ENCODE results near the gene CIAO2B. TPM values are rescaled to one million over a fixed set of nuclear protein-coding genes. Genes with fewer than 3 reads are reported as not detected.

Gene CIAO2B
- total RNA-seq, 1 experiment from 2014 or later, result 59.7 TPM

- no peak for TF ChIP-seq ZNF232 (CRISPR knock-in tag; IDR thresholded peaks at IDR 0.05)
These were observed 36.8 kb upstream of the CIAO2B start (continued) for GRCh38 chr16:66970775-66971720.

- DNase-seq (ENCODE audit: low spot score), result no peak
- POLR2A ChIA-PET, result no interaction called here
- no peaks in the 10 kb centered on the region for H3K9me3 Mint-ChIP-seq
- TF ChIP-seq SP1 (CRISPR knock-in tag; conservative IDR thresholded peaks at IDR 0.05) (no peak), RELA (CRISPR knock-in tag; IDR thresholded peaks at IDR 0.05; ENCODE audit: borderline replicate concordance) (no peak), STAT6 (CRISPR knock-in tag; conservative IDR thresholded peaks at IDR 0.05; ENCODE audit: low read depth) (no peak), ATF3 (CRISPR knock-in tag; conservative IDR thresholded peaks at IDR 0.05) (no peak), MYBL2 (CRISPR knock-in tag; IDR thresholded peaks at IDR 0.05) (no peak), MAX (CRISPR knock-in tag; IDR thresholded peaks at IDR 0.05) (no peak), ZBTB43 (CRISPR knock-in tag; IDR thresholded peaks at IDR 0.05) (no peak), TP53 (CRISPR knock-in tag; IDR thresholded peaks at IDR 0.05) (no peak), EMX1 (CRISPR knock-in tag; IDR thresholded peaks at IDR 0.05) (no peak), CDX4 (CRISPR knock-in tag; IDR thresholded peaks at IDR 0.05; ENCODE audit: borderline replicate concordance) (no peak), ATF1 (CRISPR knock-in tag; IDR thresholded peaks at IDR 0.05) (no peak), IRF2 (CRISPR knock-in tag; IDR thresholded peaks at IDR 0.05; ENCODE audit: borderline replicate concordance, low read depth) (no peak)
- no peak for ATAC-seq
- CTCF ChIA-PET, result interaction anchor here (0.8 to 6.8 kb wide), 2 partner anchors 8 to 186 kb away, joined by 3 to 39 read pairs; partner anchors contain the start of gene CES3
- H3K4me3 Mint-ChIP-seq, result no peak overlapping the region
- H3K36me3 Mint-ChIP-seq, result no peaks in the 10 kb centered on the region
- no peaks in the 10 kb centered on the region; the same call in 1 of the 2 replicates for H3K27me3 Mint-ChIP-seq (ENCODE audit: low read depth)
- no peak overlapping the region for H3K27ac Mint-ChIP-seq
- no peaks in the 10 kb centered on the region for H3K4me1 Mint-ChIP-seq
These were observed 34.6 kb upstream of the CIAO2B start for GRCh38 chr16:66968847-66969246.

GRCh38 chr16:66964049-66964448 is 29.8 kb upstream of the CIAO2B start:
- Mint-ChIP-seq H3K4me3 (no peak overlapping the region), H3K36me3 (no peaks in the 10 kb centered on the region), H3K27ac (no peak overlapping the region), H3K4me1 (peaks cover 9% of the 10 kb centered on the region), H3K27me3 (ENCODE audit: low read depth) (no peaks in the 10 kb centered on the region; the same call in 1 of the 2 replicates), H3K9me3 (no peaks in the 10 kb centered on the region)
- no peak for DNase-seq (ENCODE audit: low spot score)
- CTCF ChIA-PET, result interaction anchor here (0.8 to 4.3 kb wide), 6 partner anchors 10 to 206 kb away, joined by 3 to 27 read pairs (median 10); partner anchors contain the start of genes FBXL8, NOL3 and TRADD
- no peak for ATAC-seq
- POLR2A ChIA-PET, result no interaction called here
- TF ChIP-seq ARID4B (CRISPR knock-in tag; IDR thresholded peaks at IDR 0.05; ENCODE audit: borderline replicate concordance) (no peak), MLX (CRISPR knock-in tag; IDR thresholded peaks at IDR 0.05) (no peak), GTF2I (CRISPR knock-in tag; conservative IDR thresholded peaks at IDR 0.05) (no peak), SP1 (CRISPR knock-in tag; conservative IDR thresholded peaks at IDR 0.05) (no peak), ZSCAN18 (CRISPR knock-in tag; IDR thresholded peaks at IDR 0.05) (no peak), MYBL2 (CRISPR knock-in tag; IDR thresholded peaks at IDR 0.05) (no peak), ELF4 (CRISPR knock-in tag; IDR thresholded peaks at IDR 0.05; ENCODE audit: low read depth) (no peak)
